HFFc6 (cell line): ENCODE results near the gene CCN5. TPM values are rescaled to one million over a fixed set of nuclear protein-coding genes. Genes with fewer than 3 reads are reported as not detected.

Experiments used
- DNase-seq: peaks from one replicate; pipeline ENCODE4 v3.0.0-alpha.2; 2018
- H3K27ac Mint-ChIP-seq: 2 replicates; pipeline ENCODE4 v1.8.0; 2020; ENCODE audit warnings: mild to moderate bottlenecking, mixed read lengths
- H3K27me3 Mint-ChIP-seq: 2 replicates; pipeline ENCODE4 v1.8.0; 2021; ENCODE audit warnings: mild to moderate bottlenecking, moderate library complexity, mixed read lengths; ENCODE audit not compliant: insufficient read depth
- H3K36me3 Mint-ChIP-seq: 2 replicates; pipeline ENCODE4 v1.8.0; 2021; ENCODE audit warnings: low read depth, mixed read lengths
- H3K4me1 Mint-ChIP-seq: 2 replicates; pipeline ENCODE4 v1.8.0; 2020; ENCODE audit warnings: low read depth, mixed read lengths
- H3K4me3 Mint-ChIP-seq: 2 replicates; pipeline ENCODE4 v1.8.0; 2020; ENCODE audit warnings: mild to moderate bottlenecking, moderate library complexity, mixed read lengths
- H3K9me3 Mint-ChIP-seq: 2 replicates; pipeline ENCODE4 v1.8.0; 2020; ENCODE audit warnings: mild to moderate bottlenecking, mixed read lengths
- total RNA-seq, 6 experiments: library from RNA; stranded (reverse); fragmentation: NEBNext Ultra II Directional; extraction: Animal tissue kit (Norgen Biotek cat#: 25700); gene quantifications; 2 replicates in 1 of 6; 3 replicates in 5 of 6; pipeline ENCODE4 v1.2.3, GENCODE V29; 2021
- TF ChIP-seq, protein P1 (sequence below): fragments of 200-600 bp; sonication (generic); IDR thresholded peaks from 2 replicates; pipeline ENCODE4 v1.5.0; 2021; ENCODE audit warnings: antibody characterized with exemption, mild to moderate bottlenecking

CCN5 gene
- total RNA-seq, 6 experiments from 2014 or later = 0.14 TPM; not detected in 5

DNA sequence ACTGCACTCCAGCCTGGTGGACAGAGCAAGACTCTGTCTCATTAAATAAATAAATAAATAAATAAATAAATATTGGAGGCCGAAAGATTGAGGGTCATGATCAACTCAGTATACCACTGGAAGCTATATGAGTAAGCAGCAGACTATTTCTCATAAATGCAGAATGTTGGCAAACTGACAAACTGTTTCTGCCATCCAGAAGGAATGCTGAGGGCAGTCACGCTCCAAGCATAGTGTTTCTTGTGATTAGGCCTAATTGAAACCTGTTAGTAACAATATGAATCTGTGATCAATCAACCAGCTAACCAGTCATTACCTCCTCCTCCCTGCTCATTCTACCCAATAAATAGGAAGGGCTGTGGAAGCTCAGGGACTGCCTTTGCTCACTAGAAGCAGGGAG, 15.3 kb downstream of the CCN5 start:
- Mint-ChIP-seq H3K4me3 (no peak overlapping the region), H3K27ac (peak overlapping the region; percentile 58; the same call in 1 of the 2 replicates), H3K36me3 (peaks cover 5% of the 10 kb centered on the region; the same call in 1 of the 2 replicates), H3K4me1 (peaks cover 61% of the 10 kb centered on the region), H3K9me3 (peaks cover 11% of the 10 kb centered on the region), H3K27me3 (no peaks in the 10 kb centered on the region; the same call in 1 of the 2 replicates)
- TF ChIP-seq, protein P1, sequence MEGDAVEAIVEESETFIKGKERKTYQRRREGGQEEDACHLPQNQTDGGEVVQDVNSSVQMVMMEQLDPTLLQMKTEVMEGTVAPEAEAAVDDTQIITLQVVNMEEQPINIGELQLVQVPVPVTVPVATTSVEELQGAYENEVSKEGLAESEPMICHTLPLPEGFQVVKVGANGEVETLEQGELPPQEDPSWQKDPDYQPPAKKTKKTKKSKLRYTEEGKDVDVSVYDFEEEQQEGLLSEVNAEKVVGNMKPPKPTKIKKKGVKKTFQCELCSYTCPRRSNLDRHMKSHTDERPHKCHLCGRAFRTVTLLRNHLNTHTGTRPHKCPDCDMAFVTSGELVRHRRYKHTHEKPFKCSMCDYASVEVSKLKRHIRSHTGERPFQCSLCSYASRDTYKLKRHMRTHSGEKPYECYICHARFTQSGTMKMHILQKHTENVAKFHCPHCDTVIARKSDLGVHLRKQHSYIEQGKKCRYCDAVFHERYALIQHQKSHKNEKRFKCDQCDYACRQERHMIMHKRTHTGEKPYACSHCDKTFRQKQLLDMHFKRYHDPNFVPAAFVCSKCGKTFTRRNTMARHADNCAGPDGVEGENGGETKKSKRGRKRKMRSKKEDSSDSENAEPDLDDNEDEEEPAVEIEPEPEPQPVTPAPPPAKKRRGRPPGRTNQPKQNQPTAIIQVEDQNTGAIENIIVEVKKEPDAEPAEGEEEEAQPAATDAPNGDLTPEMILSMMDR = no peak; the same call in 1 of the 2 replicates
- DNase-seq = peak; percentile 97

DNA sequence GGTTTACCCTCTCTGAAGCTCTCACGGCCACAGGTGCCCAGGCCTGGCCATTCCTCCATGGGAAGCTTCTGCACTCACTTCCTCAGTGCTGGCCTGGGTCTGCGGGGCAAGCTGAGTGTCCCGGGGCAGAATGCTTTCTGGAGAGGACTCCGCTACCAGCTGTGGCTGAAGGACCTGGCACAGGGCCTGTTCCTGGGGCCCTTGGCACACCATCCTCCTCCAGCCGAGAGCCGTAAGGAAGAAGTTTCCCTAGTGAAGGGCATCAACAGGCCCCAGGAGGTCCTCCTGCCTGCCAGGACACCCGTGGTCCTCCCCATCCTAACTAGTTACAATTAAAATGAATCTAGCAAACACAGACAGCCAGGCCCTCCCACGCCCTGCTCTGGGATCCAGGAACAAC, 16.5 kb downstream of the CCN5 start:
- Mint-ChIP-seq H3K27ac (no peak overlapping the region), H3K36me3 (peaks cover 12% of the 10 kb centered on the region), H3K4me1 (peaks cover 73% of the 10 kb centered on the region), H3K4me3 (no peak overlapping the region), H3K9me3 (peaks cover 16% of the 10 kb centered on the region), H3K27me3 (peaks cover 2% of the 10 kb centered on the region; the same call in 1 of the 2 replicates)
- TF ChIP-seq, protein P1 = no peak
- DNase-seq = no peak

DNA sequence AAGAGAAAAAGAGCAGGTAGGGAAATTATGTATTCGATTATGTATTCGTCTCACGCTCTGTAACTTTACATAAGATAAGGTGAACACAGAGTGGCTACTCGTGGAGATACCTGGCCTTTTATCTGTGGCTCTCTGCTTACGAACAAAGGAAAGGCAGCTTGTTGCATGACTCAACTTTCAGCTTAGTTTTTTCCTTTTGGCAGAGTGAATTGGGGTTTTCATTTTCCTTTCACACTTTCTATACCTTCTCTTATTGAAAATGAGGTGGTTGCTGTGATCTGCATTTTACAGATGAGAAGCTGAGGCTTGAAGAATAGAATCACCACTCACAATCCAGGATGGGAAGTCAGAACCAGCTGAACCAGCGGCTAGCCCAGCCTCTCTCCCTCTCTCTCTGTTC, 17.2 kb downstream of the CCN5 start:
- no peak for DNase-seq
- H3K27me3 Mint-ChIP-seq = peaks cover 2% of the 10 kb centered on the region; the same call in 1 of the 2 replicates
- H3K27ac Mint-ChIP-seq = no peak overlapping the region
- H3K4me1 Mint-ChIP-seq = peaks cover 75% of the 10 kb centered on the region
- TF ChIP-seq, protein P1 = no peak
- peaks cover 16% of the 10 kb centered on the region for H3K9me3 Mint-ChIP-seq
- no peak overlapping the region for H3K4me3 Mint-ChIP-seq
- peaks cover 12% of the 10 kb centered on the region for H3K36me3 Mint-ChIP-seq

DNA sequence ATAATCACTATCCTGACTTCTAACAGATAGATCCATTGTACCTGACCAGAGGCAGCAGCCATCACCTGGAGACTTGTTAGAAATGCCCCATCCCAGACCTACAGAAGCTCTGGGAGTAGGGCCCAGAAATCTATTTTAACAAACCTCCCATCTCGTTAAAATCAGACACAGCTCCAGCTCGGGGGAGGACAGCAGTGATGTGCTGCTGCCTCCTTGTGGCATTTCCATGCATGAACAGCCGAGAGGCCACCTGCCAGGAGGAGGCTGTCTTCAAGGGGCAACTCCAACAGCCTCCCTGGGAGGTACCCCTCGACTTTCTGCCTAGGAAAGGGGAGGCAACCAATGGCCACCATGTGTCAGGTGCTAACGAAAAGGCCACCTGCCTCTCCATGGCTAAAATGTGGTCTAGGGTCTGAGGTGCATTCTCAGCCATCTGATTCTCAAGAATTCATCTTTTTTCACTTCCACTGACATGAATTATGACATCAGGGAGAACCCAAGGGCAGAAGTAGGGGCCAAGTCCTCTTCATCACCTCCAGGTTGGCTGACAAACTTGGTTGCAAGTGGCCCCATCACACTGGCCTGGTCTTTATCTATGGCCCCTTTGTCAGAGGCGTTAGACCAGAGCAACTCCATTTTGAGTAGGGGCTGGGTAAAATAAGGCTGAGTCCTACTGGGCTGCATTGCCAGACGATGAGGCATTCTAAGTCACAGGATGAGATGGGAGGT, 18.3 kb downstream of the CCN5 start:
- TF ChIP-seq, protein P1 = peak; percentile 96
- H3K36me3 Mint-ChIP-seq = peaks cover 12% of the 10 kb centered on the region
- H3K27me3 Mint-ChIP-seq = peaks cover 2% of the 10 kb centered on the region; the same call in 1 of the 2 replicates
- no peak overlapping the region for H3K27ac Mint-ChIP-seq
- peak; percentile 64 for DNase-seq
- H3K4me3 Mint-ChIP-seq = no peak overlapping the region; the same call in 1 of the 2 replicates
- peaks cover 16% of the 10 kb centered on the region for H3K9me3 Mint-ChIP-seq
- H3K4me1 Mint-ChIP-seq = peaks cover 73% of the 10 kb centered on the region

DNA sequence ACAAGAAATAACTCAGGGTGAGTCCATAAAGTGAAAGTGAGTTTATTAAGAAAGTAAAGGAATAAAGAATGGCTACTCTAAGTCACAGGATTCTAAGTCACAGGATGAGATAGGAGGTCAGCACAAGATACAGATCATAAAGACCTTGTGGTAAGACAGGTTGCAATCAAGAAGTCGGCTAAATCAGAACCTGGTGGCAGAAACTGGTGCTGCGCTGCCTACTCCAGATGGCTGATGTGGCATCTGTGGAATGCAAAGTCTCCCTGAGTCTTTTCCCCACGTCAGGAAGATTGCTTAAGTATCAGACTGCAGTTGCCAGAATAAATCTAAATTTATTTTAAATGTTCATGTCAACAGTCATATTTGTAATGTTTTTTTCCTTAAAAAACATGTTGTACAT, 19.8 kb downstream of the CCN5 start:
- Mint-ChIP-seq H3K4me3 (peak overlapping the region; percentile 43; the same call in 1 of the 2 replicates), H3K36me3 (peaks cover 16% of the 10 kb centered on the region), H3K27me3 (peaks cover 5% of the 10 kb centered on the region; the same call in 1 of the 2 replicates), H3K9me3 (peaks cover 16% of the 10 kb centered on the region), H3K4me1 (peaks cover 59% of the 10 kb centered on the region), H3K27ac (peak overlapping the region; percentile 3; the same call in 1 of the 2 replicates)
- DNase-seq = peak; percentile 61
- TF ChIP-seq, protein P1 = peak; percentile 72
